IPS-18a (cell line): Measurements from ENCODE around the gene ITM2C.

Experiments used
- H3K27ac ChIP-seq: one replicate; pipeline ENCODE4 v1.5.1; 2013; ENCODE audit warnings: low read length
- H3K27me3 ChIP-seq: one replicate; pipeline ENCODE4 v1.6.1; 2013; ENCODE audit warnings: mild to moderate bottlenecking, low read length; ENCODE audit not compliant: control insufficient read depth, insufficient read depth
- H3K36me3 ChIP-seq: one replicate; pipeline ENCODE4 v1.6.1; 2013; ENCODE audit warnings: low read depth, low read length; ENCODE audit not compliant: control insufficient read depth
- H3K4me1 ChIP-seq: one replicate; pipeline ENCODE4 v1.6.1; 2013; ENCODE audit warnings: low read depth, low read length; ENCODE audit not compliant: control insufficient read depth
- H3K4me3 ChIP-seq: one replicate; pipeline ENCODE4 v1.5.1; 2013; ENCODE audit warnings: low read length
- H3K9ac ChIP-seq: one replicate; pipeline ENCODE4 v1.6.1; 2013; ENCODE audit warnings: mild to moderate bottlenecking, low read length, moderate library complexity
- H3K9me3 ChIP-seq: one replicate; pipeline ENCODE4 v1.6.1; 2013; ENCODE audit warnings: low read depth, low read length; ENCODE audit not compliant: control insufficient read depth

ITM2C gene, protein sequence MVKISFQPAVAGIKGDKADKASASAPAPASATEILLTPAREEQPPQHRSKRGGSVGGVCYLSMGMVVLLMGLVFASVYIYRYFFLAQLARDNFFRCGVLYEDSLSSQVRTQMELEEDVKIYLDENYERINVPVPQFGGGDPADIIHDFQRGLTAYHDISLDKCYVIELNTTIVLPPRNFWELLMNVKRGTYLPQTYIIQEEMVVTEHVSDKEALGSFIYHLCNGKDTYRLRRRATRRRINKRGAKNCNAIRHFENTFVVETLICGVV

DNA sequence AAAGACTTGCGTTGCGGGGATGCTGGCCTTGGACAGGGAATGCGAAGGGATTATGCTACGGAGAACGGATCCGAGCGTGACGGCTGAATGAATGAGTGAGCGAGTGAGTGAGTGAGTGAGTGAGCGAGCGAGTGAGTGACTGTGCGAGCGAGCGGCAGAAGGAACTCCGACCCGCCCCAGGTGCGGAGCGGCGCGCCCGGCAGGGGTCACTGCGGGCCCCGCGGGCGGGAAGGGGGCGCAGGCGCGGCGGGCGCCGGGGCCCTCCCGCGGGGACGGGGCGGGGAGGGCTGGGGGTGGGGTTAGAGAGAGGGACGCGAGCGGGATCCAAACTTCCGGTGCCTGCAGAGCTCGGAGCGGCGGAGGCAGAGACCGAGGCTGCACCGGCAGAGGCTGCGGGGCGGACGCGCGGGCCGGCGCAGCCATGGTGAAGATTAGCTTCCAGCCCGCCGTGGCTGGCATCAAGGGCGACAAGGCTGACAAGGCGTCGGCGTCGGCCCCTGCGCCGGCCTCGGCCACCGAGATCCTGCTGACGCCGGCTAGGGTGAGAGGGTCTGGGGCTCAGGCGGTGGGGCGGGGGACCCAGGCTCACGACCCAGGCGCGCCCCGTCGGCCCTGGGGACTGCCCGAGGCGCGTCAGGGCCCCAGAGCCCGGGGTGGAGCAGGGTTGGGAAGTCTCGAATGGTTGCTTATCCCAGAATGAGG, at the start of gene ITM2C:
TSS of gene ITM2C (plus strand) at position 338 of the 702 bp plus-strand sequence. CDS start at position 422, 84 bp downstream.
- Histone ChIP-seq H3K27me3 (peaks cover 7% of the 10 kb centered on the region), H3K27ac (no peak within 1 kb of the TSS), H3K4me1 (peaks cover 53% of the 10 kb centered on the region)

DNA sequence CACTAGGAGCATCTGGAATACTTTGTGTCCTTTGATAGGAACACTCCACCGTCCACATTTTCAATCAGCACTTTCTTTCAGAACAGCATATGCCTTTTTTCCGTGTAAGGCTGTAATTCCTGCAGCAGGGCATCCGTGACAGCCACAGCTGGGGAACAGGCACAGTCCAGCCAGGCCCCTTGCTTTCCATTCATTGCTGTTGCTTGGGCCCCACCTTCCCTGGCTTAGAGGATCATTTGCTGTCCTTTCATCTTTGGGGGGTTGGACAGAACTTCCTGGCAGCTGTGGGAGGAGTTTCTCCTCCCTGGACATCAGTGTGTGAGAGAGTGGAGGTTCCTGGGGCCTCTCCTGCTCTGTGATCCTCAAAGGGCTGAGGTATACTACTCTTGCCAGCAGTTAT, 49.7 kb upstream of the ITM2C start:
- H3K4me1 ChIP-seq, result no peaks in the 10 kb centered on the region
- no peak overlapping the region for H3K9ac ChIP-seq
- H3K9me3 ChIP-seq, result no peaks in the 10 kb centered on the region
- no peaks in the 10 kb centered on the region for H3K27me3 ChIP-seq
- no peak overlapping the region for H3K27ac ChIP-seq
- H3K4me3 ChIP-seq, result no peak overlapping the region
- H3K36me3 ChIP-seq, result peaks cover 37% of the 10 kb centered on the region

More for the DNA sequence above, at the start of gene ITM2C:
- H3K4me3 ChIP-seq, result peak within 1 kb of the TSS; percentile 84
- H3K9ac ChIP-seq, result peak within 1 kb of the TSS; percentile 82
- no peaks in the 10 kb centered on the region for H3K36me3 ChIP-seq
- no peaks in the 10 kb centered on the region for H3K9me3 ChIP-seq

DNA sequence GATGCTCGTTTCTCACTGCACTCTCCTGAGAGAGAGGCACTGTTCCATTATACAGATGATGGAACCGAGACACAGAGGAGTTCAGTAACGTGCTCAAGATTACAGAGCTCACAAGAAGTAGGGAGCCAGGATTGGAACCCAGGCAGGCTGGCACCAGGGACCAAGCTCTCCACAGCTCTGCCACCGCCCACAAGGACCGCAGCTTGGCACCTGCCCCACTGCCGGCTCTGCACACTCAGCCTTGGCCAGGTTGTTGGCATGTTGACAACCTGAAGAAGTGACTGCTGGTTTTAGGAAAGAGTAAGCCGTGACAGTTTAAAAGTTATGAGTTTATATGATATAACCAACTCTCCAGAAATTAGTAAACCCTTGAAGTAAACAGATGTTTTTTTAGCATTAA, 48.0 kb upstream of the ITM2C start:
- no peaks in the 10 kb centered on the region for H3K4me1 ChIP-seq
- H3K4me3 ChIP-seq, result no peak overlapping the region
- no peak overlapping the region for H3K9ac ChIP-seq
- H3K27ac ChIP-seq, result no peak overlapping the region
- H3K9me3 ChIP-seq, result no peaks in the 10 kb centered on the region
- H3K27me3 ChIP-seq, result no peaks in the 10 kb centered on the region
- peaks cover 22% of the 10 kb centered on the region for H3K36me3 ChIP-seq

DNA sequence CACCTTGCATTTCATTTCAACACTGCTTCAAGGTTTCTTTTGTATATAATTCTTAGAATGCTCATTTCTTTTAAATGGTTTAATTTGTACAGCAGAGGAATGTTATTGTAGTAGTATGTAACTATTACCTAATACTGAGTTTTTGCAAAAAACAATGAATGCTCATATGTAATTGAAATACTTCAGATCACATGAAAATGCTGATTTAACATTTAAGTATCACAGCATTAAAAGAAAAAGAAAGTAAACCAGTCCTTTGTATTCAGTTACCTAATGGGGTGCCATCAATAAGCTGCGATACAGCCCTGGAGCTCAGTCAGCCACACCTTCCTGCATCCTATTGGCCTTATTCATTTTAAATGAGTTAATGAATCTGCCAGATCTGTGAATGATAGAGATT, 45.3 kb upstream of the ITM2C start:
- no peak overlapping the region for H3K27ac ChIP-seq
- H3K4me3 ChIP-seq, result no peak overlapping the region
- no peak overlapping the region for H3K9ac ChIP-seq
- no peaks in the 10 kb centered on the region for H3K9me3 ChIP-seq
- no peaks in the 10 kb centered on the region for H3K27me3 ChIP-seq
- H3K4me1 ChIP-seq, result no peaks in the 10 kb centered on the region
- H3K36me3 ChIP-seq, result peaks cover 17% of the 10 kb centered on the region

DNA sequence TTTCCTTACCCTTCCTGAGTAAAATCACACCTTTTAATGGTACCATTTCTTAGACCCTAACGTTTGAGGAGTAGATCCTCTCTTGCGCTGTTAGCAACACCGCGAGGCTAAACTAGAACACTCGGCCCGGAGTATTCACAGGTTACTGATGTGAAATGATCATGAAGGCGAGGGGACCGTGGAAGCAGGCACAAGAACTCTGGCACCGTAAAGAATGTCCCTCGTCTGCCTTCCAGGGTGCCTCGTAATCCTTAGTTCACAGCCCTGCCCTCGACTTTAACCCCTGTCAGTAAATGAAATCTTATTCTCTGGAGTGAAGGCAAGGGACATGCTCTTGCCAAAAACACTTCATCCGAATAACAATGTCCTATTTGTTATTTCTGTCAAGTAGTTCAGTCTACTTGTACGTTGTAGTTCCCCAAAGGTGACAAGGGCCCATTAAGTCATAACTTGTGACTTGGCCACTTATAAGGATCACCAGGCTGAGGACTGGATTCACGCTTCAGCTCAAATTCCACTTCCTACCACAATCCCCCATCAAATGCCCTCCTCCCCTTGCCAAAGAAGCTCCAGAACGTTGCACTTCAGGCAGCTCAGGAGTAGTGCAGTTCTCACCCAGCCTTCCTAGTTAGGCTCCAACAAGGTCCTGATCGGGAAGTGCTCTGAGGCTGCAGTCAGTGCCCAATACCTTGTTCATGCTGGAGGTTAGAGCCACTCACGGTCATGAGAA, 43.3 kb upstream of the ITM2C start:
- Histone ChIP-seq H3K4me1 (no peaks in the 10 kb centered on the region), H3K4me3 (no peak overlapping the region), H3K9ac (no peak overlapping the region), H3K36me3 (peaks cover 14% of the 10 kb centered on the region), H3K9me3 (no peaks in the 10 kb centered on the region), H3K27ac (no peak overlapping the region), H3K27me3 (no peaks in the 10 kb centered on the region)

DNA sequence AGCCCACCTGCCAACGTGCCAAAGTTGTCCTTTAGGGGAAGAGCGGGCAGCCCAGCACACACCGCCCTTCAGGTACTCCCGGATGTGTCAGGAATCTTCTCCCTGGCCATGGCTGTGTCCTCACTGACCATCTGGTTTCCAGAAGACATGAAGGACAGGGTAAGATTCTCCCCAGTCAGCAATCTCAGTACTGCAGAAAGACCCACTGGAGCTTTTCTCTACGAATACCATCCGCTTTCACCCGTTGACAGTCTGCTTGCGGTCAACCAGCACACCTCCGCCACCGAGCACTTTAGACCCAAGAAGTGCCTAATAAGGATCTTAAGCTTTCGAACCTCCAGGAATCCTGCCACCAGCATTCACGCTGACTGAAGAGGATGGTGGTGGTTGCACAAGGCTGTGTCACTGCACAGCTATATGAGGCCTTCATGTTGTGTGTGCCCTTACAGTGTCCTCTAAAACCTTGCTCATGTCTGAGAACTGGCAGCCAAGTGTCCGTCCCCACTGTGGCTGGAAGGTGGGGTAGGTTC, 42.7 kb upstream of the ITM2C start:
- Histone ChIP-seq H3K27ac (no peak overlapping the region), H3K9ac (no peak overlapping the region), H3K36me3 (peaks cover 14% of the 10 kb centered on the region), H3K4me1 (no peaks in the 10 kb centered on the region), H3K27me3 (no peaks in the 10 kb centered on the region), H3K4me3 (no peak overlapping the region), H3K9me3 (no peaks in the 10 kb centered on the region)

DNA sequence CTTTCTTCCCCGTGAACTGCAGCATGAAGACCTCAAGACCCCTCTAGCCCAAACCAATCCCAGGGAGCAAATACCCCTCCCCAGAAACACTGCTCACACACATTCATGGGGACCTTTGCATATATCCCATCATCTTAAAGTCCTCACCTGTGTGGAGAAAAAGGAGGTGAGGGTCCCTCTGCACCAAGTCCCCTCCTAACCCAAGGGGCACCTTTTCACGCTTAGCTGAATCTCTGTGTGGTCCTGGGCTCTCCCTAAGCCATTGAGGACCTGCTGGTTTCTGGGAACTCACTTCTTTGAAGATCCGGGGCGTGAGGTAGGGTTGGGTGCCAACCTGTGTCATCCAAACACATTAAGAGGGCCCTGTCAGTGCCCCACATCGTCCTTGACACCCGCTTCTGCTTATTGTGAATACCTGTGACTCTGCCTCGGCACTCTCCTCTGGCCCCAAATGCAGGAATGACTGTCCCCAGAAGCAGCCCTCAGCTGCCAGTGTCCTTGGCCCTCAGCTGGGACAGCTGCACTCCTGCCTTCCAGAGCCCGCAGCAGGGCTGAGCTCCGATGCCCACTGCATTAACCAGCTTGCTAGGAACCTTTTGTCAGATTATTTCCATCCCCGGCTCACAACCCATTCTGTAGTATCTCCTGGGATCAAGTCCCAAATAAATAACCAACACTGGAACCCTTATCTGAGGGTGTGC, 41.3 kb upstream of the ITM2C start:
- H3K9ac ChIP-seq, result no peak overlapping the region

DNA sequence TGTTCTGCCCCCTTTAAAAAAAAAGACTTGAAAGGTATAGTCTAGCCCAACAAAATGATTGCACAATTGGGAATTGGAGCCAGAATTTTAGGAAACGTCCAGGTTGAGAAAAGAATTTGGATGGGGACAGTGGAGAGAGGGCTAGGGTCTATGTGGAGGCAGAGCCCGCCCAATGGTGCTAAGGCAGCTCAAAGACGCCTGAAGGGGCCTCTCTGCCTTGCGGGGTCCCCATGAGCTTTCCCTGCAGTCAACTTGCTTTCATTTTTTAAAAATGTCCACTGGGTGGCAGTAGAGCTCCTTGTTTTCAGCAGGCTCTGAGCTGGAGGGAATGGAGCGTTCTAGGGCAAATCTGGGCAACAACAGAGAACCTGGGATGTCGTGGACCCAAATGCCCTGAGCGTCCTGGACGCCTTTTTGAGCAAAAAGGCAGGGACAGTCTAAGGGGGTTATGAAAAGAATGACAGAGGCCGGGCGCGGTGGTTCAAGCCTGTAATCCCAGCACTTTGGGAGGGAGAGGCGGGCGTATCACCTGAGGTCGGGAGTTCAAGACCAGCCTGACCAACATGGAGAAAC, 40.2 kb upstream of the ITM2C start:
- Histone ChIP-seq H3K4me1 (no peaks in the 10 kb centered on the region), H3K27me3 (no peaks in the 10 kb centered on the region)

More for the DNA sequence above, 41.3 kb upstream of the ITM2C start:
- H3K36me3 ChIP-seq, result peaks cover 5% of the 10 kb centered on the region
- H3K27me3 ChIP-seq, result no peaks in the 10 kb centered on the region
- no peak overlapping the region for H3K27ac ChIP-seq
- H3K4me1 ChIP-seq, result no peaks in the 10 kb centered on the region
- no peak overlapping the region for H3K4me3 ChIP-seq
- H3K9me3 ChIP-seq, result no peaks in the 10 kb centered on the region

DNA sequence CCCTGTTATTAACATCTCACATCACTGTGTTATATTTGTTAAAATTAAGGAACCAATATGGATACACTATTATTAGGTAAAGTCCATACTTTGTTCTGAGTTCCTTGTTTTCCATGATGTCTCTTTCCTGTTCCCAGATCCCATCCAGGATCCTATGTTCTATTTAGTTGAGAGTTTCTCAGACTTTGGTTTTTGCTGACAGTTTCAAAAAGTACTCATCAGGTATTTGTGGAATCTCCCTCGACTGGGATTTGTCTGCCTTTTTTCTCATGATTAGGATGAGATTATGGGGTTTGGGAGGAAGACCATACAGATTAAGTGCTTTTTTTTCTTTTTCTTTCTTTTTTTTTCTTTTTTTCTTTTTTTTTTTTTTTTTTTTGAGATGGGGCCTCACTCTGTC, 39.4 kb upstream of the ITM2C start:
- H3K27ac ChIP-seq, result no peak overlapping the region
- no peak overlapping the region for H3K9ac ChIP-seq
- no peaks in the 10 kb centered on the region for H3K4me1 ChIP-seq
- no peaks in the 10 kb centered on the region for H3K36me3 ChIP-seq
- no peak overlapping the region for H3K4me3 ChIP-seq
- H3K9me3 ChIP-seq, result no peaks in the 10 kb centered on the region
- no peaks in the 10 kb centered on the region for H3K27me3 ChIP-seq

More for the DNA sequence above, 40.2 kb upstream of the ITM2C start:
- Histone ChIP-seq H3K36me3 (no peaks in the 10 kb centered on the region), H3K27ac (no peak overlapping the region), H3K4me3 (no peak overlapping the region), H3K9ac (no peak overlapping the region), H3K9me3 (no peaks in the 10 kb centered on the region)

DNA sequence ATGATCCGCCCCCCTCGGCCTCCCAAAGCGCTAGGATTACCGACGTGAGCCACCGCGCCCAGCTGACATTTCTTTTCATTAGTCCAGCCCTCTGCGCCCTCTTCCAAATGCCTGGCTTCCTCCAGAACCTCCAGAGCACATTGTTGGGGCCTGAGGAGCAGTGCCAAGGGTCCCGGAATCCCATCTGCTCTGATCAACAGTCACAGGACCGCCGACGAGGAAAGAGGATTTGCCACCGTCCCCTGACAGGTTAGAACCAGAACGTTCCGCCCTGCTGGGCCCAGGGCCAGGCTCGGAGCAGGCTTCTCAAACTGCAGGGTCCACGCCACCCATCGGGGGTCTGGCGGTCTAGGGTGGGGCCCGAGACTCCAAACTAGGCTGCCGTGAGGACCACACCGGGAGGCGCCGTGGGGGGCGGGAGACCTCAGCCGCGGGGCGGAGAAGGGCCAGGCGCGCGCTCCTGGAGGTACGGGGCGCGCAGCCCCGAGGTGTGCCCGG, 36.9 kb upstream of the ITM2C start:
- Histone ChIP-seq H3K36me3 (no peaks in the 10 kb centered on the region), H3K9ac (no peak overlapping the region), H3K27ac (no peak overlapping the region), H3K4me3 (no peak overlapping the region), H3K27me3 (no peaks in the 10 kb centered on the region), H3K4me1 (no peaks in the 10 kb centered on the region), H3K9me3 (no peaks in the 10 kb centered on the region)
